Measurements from ENCODE around the gene NSG1.

DNA sequence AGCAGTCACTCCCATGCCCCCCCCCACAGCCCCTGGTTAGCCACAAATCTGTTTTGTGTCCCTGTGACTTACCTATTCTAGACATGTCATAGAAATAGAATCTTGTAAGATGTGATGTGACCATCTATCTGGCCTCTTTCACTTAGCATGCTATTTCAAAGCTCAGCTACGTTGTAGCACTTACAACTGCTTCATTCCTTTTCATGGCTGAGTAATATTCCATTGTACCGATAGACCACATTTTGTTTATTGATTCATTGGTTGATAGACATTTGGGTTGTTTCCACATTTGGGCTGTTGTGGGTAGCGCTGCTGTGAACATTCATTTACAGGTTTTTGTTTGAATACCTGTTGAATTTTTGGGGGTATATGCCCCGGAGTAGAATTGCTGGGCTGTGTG, 11.5 kb downstream of the NSG1 start:
- TF ChIP-seq POLR2A (IDR thresholded peaks at IDR 0.05) (no peak), POLR2AphosphoS5 (IDR thresholded peaks at IDR 0.05) (no peak)
- TF ChIP-seq, protein P1, sequence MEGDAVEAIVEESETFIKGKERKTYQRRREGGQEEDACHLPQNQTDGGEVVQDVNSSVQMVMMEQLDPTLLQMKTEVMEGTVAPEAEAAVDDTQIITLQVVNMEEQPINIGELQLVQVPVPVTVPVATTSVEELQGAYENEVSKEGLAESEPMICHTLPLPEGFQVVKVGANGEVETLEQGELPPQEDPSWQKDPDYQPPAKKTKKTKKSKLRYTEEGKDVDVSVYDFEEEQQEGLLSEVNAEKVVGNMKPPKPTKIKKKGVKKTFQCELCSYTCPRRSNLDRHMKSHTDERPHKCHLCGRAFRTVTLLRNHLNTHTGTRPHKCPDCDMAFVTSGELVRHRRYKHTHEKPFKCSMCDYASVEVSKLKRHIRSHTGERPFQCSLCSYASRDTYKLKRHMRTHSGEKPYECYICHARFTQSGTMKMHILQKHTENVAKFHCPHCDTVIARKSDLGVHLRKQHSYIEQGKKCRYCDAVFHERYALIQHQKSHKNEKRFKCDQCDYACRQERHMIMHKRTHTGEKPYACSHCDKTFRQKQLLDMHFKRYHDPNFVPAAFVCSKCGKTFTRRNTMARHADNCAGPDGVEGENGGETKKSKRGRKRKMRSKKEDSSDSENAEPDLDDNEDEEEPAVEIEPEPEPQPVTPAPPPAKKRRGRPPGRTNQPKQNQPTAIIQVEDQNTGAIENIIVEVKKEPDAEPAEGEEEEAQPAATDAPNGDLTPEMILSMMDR (IDR thresholded peaks at IDR 0.05), result no peak
